GM23338 (cell line): ENCODE data around the gene CTAGE9. TPM values are rescaled to one million over a fixed set of nuclear protein-coding genes. Genes with fewer than 3 reads are reported as not detected.
A peak's percentile ranks its signal among the peaks of the same experiment; 100 is the strongest.
"Not testable (repeated sequence)": the region's sequence is repeated elsewhere in the genome, so short reads cannot be mapped to it uniquely, and the experiment has no call there.

Source experiments
- ATAC-seq: fragments of 200-7000 bp; cut with Tn5 transposase; 3 replicates; pipeline ENCODE4 v1.9.1; 2020
- DNase-seq: peaks from one replicate; pipeline ENCODE4 v3.0.0-alpha.2; 2015; ENCODE audit warnings: low spot score
- H2AFZ ChIP-seq: fragments of 200-600 bp; sonication (generic); 2 replicates; pipeline ENCODE4 v1.8.0; 2016; ENCODE audit warnings: antibody characterized with exemption, mild to moderate bottlenecking, moderate library complexity
- H3F3A ChIP-seq: fragments of 200-600 bp; sonication (generic); replicated peaks from 2 replicates; pipeline ENCODE4 v1.8.0; 2017; ENCODE audit warnings: antibody characterized with exemption, mixed run types, low read depth
- H3K27ac ChIP-seq: fragments of 200-600 bp; sonication (generic); 2 replicates; pipeline ENCODE4 v1.6.1; 2016; ENCODE audit warnings: low read depth
- H3K27me3 ChIP-seq: fragments of 200-600 bp; sonication (generic); 2 replicates; pipeline ENCODE4 v1.8.0; 2016; ENCODE audit warnings: mild to moderate bottlenecking, mixed run types, moderate library complexity; ENCODE audit not compliant: insufficient read depth
- H3K36me3 ChIP-seq: fragments of 200-600 bp; sonication (generic); 2 replicates; pipeline ENCODE4 v1.8.0; 2016; ENCODE audit warnings: mild to moderate bottlenecking; ENCODE audit not compliant: insufficient read depth
- H3K4me1 ChIP-seq: fragments of 200-600 bp; sonication (generic); 2 replicates; pipeline ENCODE4 v1.8.0; 2016; ENCODE audit warnings: mild to moderate bottlenecking, moderate library complexity; ENCODE audit not compliant: insufficient read depth
- H3K4me2 ChIP-seq: fragments of 200-600 bp; sonication (generic); 2 replicates; pipeline ENCODE4 v1.7.1; 2017; ENCODE audit warnings: mixed run types
- H3K4me3 ChIP-seq: fragments of 200-600 bp; sonication (generic); 2 replicates; pipeline ENCODE4 v1.6.1; 2016; ENCODE audit warnings: mixed run types
- H3K79me2 ChIP-seq: fragments of 200-600 bp; sonication (generic); replicated peaks from 2 replicates; pipeline ENCODE4 v1.8.0; 2017; ENCODE audit warnings: mild to moderate bottlenecking; ENCODE audit not compliant: insufficient read depth
- H3K9me2 ChIP-seq: fragments of 200-600 bp; sonication (generic); 2 replicates; pipeline ENCODE4 v1.8.0; 2017; ENCODE audit not compliant: insufficient read depth
- H4K20me1 ChIP-seq: fragments of 200-600 bp; sonication (generic); replicated peaks from 2 replicates; pipeline ENCODE4 v1.8.0; 2017; ENCODE audit warnings: mild to moderate bottlenecking; ENCODE audit not compliant: insufficient read depth
- H3K27ac Mint-ChIP-seq: 2 replicates; pipeline ENCODE4 v1.8.0; 2020; ENCODE audit warnings: inconsistent platforms, mild to moderate bottlenecking, moderate library complexity, mixed read lengths
- H3K27me3 Mint-ChIP-seq: 3 replicates; pipeline ENCODE4 v1.8.0; 2022; ENCODE audit warnings: low read depth, mild to moderate bottlenecking, moderate library complexity, mixed read lengths, inconsistent platforms; ENCODE audit not compliant: insufficient read depth, poor library complexity
- H3K36me3 Mint-ChIP-seq: 3 replicates; pipeline ENCODE4 v1.8.0; 2021; ENCODE audit warnings: low read depth, mild to moderate bottlenecking, inconsistent platforms, moderate library complexity, mixed read lengths
- H3K4me1 Mint-ChIP-seq: 3 replicates; pipeline ENCODE4 v1.8.0; 2020; ENCODE audit warnings: mild to moderate bottlenecking, inconsistent platforms, mixed read lengths
- H3K4me3 Mint-ChIP-seq: 3 replicates; pipeline ENCODE4 v1.8.0; 2021; ENCODE audit warnings: moderate library complexity, mild to moderate bottlenecking, inconsistent platforms, mixed read lengths
- H3K9me3 Mint-ChIP-seq: 3 replicates; pipeline ENCODE4 v1.8.0; 2020; ENCODE audit warnings: moderate library complexity, mild to moderate bottlenecking, inconsistent platforms, mixed read lengths
- CREB1 ChIP-seq: fragments of 250-450 bp; sonication (Bioruptor Pico); IDR thresholded peaks from 2 replicates; pipeline ENCODE4 v1.5.0; 2020; ENCODE audit warnings: low read depth, mild to moderate bottlenecking, moderate library complexity
- CTCF ChIP-seq, 2 experiments: fragments of 200-600 bp in 1 of 2; sonication (generic) in 1 of 2; conservative IDR thresholded peaks; 2 replicates each; pipeline versions ENCODE4 v1.5.1 to v1.6.1; 2016 to 2017; ENCODE audit warnings: antibody characterized with exemption in 2 of 2, low read depth in 2 of 2, mild to moderate bottlenecking in 2 of 2, moderate library complexity in 1 of 2
- EZH2 ChIP-seq: fragments of 200-600 bp; sonication (generic); IDR thresholded peaks from one replicate; pipeline ENCODE4 v1.8.0; 2017; ENCODE audit warnings: antibody characterized with exemption, mild to moderate bottlenecking, low read depth; ENCODE audit not compliant: unreplicated experiment
- EZH2phosphoT487 ChIP-seq: fragments of 200-600 bp; sonication (generic); IDR thresholded peaks from one replicate; pipeline ENCODE4 v1.8.1; 2018; ENCODE audit warnings: antibody characterized with exemption; ENCODE audit not compliant: unreplicated experiment
- JUNB ChIP-seq: IDR thresholded peaks from one replicate; pipeline ENCODE4 v1.6.1; 2016; ENCODE audit warnings: antibody characterized with exemption; ENCODE audit not compliant: unreplicated experiment
- NANOG ChIP-seq: IDR thresholded peaks from 2 replicates; pipeline ENCODE4 v1.6.1; 2016; ENCODE audit warnings: antibody characterized with exemption, borderline replicate concordance
- POLR2AphosphoS5 ChIP-seq: IDR thresholded peaks from 2 replicates; pipeline ENCODE4 v1.6.1; 2016; ENCODE audit warnings: antibody characterized with exemption, low read depth
- STAT1 ChIP-seq: IDR thresholded peaks from one replicate; pipeline ENCODE4 v1.6.1; 2016; ENCODE audit warnings: antibody characterized with exemption; ENCODE audit not compliant: unreplicated experiment
- ZNF114 ChIP-seq: fragments of 250-450 bp; sonication (Bioruptor Pico); IDR thresholded peaks from 2 replicates; pipeline ENCODE4 v1.5.0; 2020; ENCODE audit warnings: mild to moderate bottlenecking, moderate library complexity
- ZNF331 ChIP-seq: fragments of 250-450 bp; sonication (Bioruptor Pico); IDR thresholded peaks from 2 replicates; pipeline ENCODE4 v1.5.0; 2020; ENCODE audit warnings: low read depth, mild to moderate bottlenecking, moderate library complexity
- ZNF462 ChIP-seq: fragments of 250-450 bp; sonication (Bioruptor Pico); IDR thresholded peaks from 2 replicates; pipeline ENCODE4 v1.5.0; 2020; ENCODE audit warnings: mild to moderate bottlenecking, moderate library complexity
- polyA plus RNA-seq: library from polyadenylated mRNA; unstranded; fragments of >200 nt; fragmentation: Nextera tagmentation; extraction: Ambion mirVana; gene quantifications from 2 replicates; pipeline ENCODE4 v1.2.1, GENCODE V29; 2016
- total RNA-seq: library from RNA; depleted of rRNA; stranded (reverse); fragments of >200 nt; shearing (Covaris generic); gene quantifications from 2 replicates; pipeline ENCODE4 v1.2.3, GENCODE V29; 2014

CTAGE9 gene
- total and polyA plus RNA-seq, 2 experiments from 2014 or later, result 0.10 to 0.13 TPM

GRCh38 chr6:131751012-131751715 is 40.3 kb upstream of the CTAGE9 start:
- not testable (repeated sequence) for H3K9me2 ChIP-seq, H3K4me2 ChIP-seq, ATAC-seq, H3K27me3 ChIP-seq, H3K4me1 Mint-ChIP-seq, H3K79me2 ChIP-seq, H3K27me3 Mint-ChIP-seq, H3K4me3 ChIP-seq, DNase-seq, H3K9me3 Mint-ChIP-seq, H3K36me3 ChIP-seq, H3K4me3 Mint-ChIP-seq, H3K27ac Mint-ChIP-seq, H4K20me1 ChIP-seq, H3F3A ChIP-seq, H3K27ac ChIP-seq, H3K36me3 Mint-ChIP-seq, H3K4me1 ChIP-seq
- H2AFZ ChIP-seq, result peak overlapping the region; percentile 8; the same call in 1 of the 2 replicates

GRCh38 chr6:131749023-131749422 is 38.2 kb upstream of the CTAGE9 start:
- no peaks in the 10 kb centered on the region for H4K20me1 ChIP-seq
- no peak overlapping the region for H3K27ac ChIP-seq
- Mint-ChIP-seq H3K9me3 (no peaks in the 10 kb centered on the region; the same call in 2 of the 3 replicates), H3K4me1 (peaks cover 12% of the 10 kb centered on the region), H3K4me3 (no peak overlapping the region), H3K36me3 (no peaks in the 10 kb centered on the region), H3K27ac (no peak overlapping the region), H3K27me3 (peaks cover 6% of the 10 kb centered on the region)
- no peaks in the 10 kb centered on the region for H3K79me2 ChIP-seq
- no peaks in the 10 kb centered on the region for H3K27me3 ChIP-seq
- H3K4me1 ChIP-seq, result peaks cover 4% of the 10 kb centered on the region; the same call in 1 of the 2 replicates
- H2AFZ ChIP-seq, result no peak overlapping the region
- no peak for DNase-seq
- no peaks in the 10 kb centered on the region for H3K9me2 ChIP-seq
- H3F3A ChIP-seq, result no peaks in the 10 kb centered on the region
- H3K4me2 ChIP-seq, result no peak overlapping the region
- no peak overlapping the region for H3K4me3 ChIP-seq
- no peaks in the 10 kb centered on the region for H3K36me3 ChIP-seq
- no peak for ATAC-seq
- no peak for TF ChIP-seq NANOG
- no peak for TF ChIP-seq ZNF114
- no peak for TF ChIP-seq ZNF462 (CRISPR knock-in tag)
- TF ChIP-seq ZNF331, result no peak
- no peak for TF ChIP-seq EZH2phosphoT487
- no peak for TF ChIP-seq EZH2
- no peak for TF ChIP-seq POLR2AphosphoS5
- no peak for TF ChIP-seq CTCF (conservative IDR thresholded peaks at IDR 0.05; ENCODE audit: low read depth in 2 of 2)
- no peak for TF ChIP-seq JUNB
- TF ChIP-seq CREB1 (CRISPR knock-in tag), result no peak
- no peak for TF ChIP-seq STAT1
